Stimulated activated effector memory CD8-positive, alpha-beta T cell treated with anti-CD3 and anti-CD28 coated beads, Interleukin-12 subunit alpha, Interleukin-12 subunit beta, amount 100 ng/mL, for 72 hours (primary cell): ENCODE measurements around the gene PFAS.

Experiments
- ATAC-seq: fragments of 150-1000 bp; cut with Tn5 transposase; 2 replicates; pipeline ENCODE4 v1.10.0; 2021
- DNase-seq, 2 donors: peaks; one replicate each; pipeline ENCODE4 v3.0.0; 2021 to 2022; ENCODE audit warnings: low spot score in 2 of 2
- H3K27ac Mint-ChIP-seq: one replicate; pipeline ENCODE4 v1.8.0; 2022; ENCODE audit warnings: mild to moderate bottlenecking, mixed read lengths
- H3K36me3 Mint-ChIP-seq: one replicate; pipeline ENCODE4 v1.8.0; 2022; ENCODE audit warnings: mild to moderate bottlenecking, mixed read lengths
- H3K4me1 Mint-ChIP-seq: one replicate; pipeline ENCODE4 v1.8.0; 2022; ENCODE audit warnings: mixed read lengths
- H3K4me3 Mint-ChIP-seq: one replicate; pipeline ENCODE4 v1.8.0; 2022; ENCODE audit warnings: mild to moderate bottlenecking, mixed read lengths
- H3K9me3 Mint-ChIP-seq: one replicate; pipeline ENCODE4 v1.8.0; 2022; ENCODE audit warnings: mixed read lengths

Gene PFAS

DNA sequence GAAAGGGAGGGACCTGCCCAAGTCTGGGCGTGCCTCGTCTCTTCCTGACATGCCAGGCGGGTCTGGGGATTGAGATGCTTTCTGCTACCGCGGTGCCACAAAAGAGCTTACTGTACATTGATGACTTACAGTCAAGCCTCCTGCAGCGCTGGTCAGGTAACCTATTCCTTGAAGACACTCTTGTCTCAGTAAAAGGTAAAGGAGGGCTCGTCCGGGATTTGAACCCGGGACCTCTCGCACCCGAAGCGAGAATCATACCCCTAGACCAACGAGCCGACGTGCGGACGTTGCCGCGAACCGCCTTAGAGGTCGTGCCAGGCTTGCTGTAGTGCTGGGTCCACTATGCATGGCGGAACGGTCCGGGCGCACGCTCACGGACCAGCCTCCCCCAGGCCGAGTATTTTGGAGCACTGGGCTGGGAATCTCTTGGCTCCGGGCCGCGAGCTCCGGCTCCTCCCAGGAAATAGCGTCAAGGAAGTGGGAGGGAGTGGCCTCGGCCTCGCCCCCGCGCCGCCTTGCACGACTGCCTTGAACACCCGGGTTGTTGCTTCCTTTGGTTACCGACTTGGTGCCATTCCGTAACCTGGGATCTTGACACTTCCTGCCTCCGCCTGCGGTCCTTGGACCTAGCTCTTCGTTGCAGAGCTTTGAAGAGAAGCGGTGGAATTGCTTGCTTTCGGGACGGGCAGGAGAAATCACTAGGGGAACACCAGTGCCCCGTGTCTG is 26.3 kb upstream of the PFAS start:
- peak; percentile 89 to 97 for DNase-seq
- no peaks in the 10 kb centered on the region for H3K9me3 Mint-ChIP-seq
- ATAC-seq: peak; percentile 63
- H3K36me3 Mint-ChIP-seq: peaks cover 77% of the 10 kb centered on the region
- H3K4me3 Mint-ChIP-seq: peak overlapping the region; percentile 95
- peak overlapping the region; percentile 100 for H3K27ac Mint-ChIP-seq
- peaks cover 67% of the 10 kb centered on the region for H3K4me1 Mint-ChIP-seq

DNA sequence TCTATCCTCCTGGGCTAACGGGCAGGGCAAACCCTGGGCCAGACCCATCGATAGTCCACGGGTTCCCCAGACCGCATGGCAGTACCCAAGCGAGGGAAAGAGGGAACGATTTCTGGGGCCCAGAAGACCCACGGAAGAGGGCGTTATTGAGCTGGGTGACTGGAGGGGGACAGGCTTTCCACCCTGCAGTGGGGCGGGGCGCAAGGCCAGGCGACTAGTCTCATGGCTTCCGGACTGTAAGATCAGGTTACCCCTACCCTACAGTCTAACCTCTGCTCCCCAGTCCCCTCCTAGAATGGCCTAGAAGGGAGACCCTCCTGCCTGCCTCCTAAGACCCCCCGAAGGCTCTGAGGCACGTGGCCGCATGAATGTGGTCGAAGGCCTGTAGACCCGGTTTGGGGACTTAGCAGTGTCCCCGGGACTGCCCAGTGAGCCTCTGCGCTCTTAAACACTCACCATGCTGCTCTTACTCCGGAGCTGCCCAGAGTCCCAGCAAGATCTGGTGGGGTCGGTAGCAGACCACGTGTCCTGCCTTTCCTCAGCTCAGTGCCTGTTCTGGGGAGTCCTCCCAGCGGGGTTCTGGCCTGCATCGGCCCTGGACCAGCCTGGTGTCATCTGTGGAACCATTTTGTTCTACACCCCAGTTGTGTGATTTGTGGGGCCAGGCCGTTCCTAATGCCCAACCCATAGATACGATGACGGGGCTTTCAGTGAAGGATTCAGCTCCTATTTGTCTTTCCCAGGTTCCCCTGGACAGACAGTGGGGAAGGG is 25.5 kb upstream of the PFAS start:
- Mint-ChIP-seq H3K4me3 (peak overlapping the region; percentile 95), H3K9me3 (no peaks in the 10 kb centered on the region), H3K27ac (peak overlapping the region; percentile 100), H3K36me3 (peaks cover 85% of the 10 kb centered on the region), H3K4me1 (peaks cover 68% of the 10 kb centered on the region)
- ATAC-seq: peak; percentile 6
- peak; percentile 22 to 81 for DNase-seq

DNA sequence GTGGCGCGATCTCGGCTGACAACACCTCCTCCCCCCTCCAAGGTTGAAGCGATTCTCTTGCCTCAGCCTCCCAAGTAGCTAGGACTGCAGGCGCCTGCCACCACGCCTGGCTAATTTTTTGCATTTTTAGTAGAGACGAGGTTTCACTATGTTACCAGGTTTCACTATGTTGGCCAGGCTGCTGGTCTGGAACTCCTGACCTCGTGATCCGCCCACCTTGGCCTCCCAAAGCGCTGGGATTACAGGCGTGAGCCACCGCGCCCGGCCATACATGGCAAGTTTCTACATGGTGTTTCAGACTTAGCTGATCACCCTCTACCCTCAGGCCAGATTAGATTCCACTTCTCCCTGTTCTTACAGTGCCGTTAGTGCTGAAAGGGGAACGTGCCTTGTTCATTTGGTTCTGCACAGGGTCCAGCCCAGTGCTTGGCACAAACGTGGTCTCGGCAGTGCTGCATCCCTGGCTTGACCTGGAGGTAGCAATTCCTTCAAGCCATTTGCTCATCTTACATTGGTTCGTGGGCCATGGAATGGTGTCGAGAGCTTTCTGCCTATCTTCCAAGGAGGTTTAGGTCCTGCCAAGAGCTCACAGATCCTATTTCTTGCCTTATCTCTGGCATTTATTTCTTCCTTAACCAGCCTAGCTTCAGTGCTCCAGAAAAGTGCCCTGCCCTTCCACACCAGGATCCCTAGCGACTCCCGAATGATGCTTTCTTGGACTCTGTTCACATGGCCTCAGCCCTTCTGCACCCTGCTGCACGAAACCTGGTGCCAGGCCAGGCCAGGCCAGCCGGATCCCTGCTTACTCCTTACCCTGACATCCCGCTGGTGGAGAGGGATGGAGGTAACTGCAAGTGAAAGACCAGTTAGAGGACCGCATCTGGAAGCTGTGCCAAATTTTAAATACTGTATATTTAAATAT is 23.9 kb upstream of the PFAS start:
- Mint-ChIP-seq H3K4me1 (peaks cover 63% of the 10 kb centered on the region), H3K9me3 (no peaks in the 10 kb centered on the region), H3K4me3 (peak overlapping the region; percentile 95), H3K27ac (peak overlapping the region; percentile 100), H3K36me3 (peaks cover 92% of the 10 kb centered on the region)
- DNase-seq (no peak), ATAC-seq (no peak)

DNA sequence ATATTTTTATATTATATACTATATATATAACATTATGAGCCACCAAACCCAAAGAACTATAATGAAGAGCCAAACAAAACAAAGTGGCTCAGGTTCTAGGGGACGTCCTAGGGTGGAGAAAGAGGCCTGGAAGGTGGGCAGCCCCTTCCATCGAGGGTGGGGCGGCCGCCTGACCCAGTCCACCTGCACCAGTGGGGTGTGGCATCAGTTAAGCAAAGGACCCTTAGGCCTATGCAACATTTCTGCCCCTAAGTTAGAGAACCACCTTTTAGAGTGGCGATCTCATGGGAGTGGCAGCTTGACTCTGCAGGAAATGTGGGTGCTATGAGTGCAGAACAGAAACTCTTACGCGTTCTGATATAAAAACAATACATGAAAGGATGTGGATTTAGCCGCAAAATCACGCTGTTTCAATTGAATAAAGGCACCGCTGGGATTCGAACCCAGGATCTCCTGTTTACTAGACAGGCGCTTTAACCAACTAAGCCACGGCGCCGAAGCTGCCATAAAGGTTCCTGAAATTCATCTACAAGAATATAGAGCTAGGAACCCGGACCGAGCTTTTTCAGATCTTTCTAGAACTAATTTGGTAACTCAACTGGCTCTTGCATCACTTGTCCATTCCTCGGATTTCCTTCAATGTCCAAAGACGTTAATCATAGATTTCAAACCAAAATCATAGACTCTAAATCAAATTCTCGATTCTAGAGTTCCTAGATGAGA is 23.1 kb upstream of the PFAS start:
- ATAC-seq (no peak), DNase-seq (peak; percentile 51 to 91)
- Mint-ChIP-seq H3K36me3 (peaks cover 92% of the 10 kb centered on the region), H3K9me3 (no peaks in the 10 kb centered on the region), H3K4me3 (peak overlapping the region; percentile 52), H3K4me1 (peaks cover 57% of the 10 kb centered on the region), H3K27ac (peak overlapping the region; percentile 93)

DNA sequence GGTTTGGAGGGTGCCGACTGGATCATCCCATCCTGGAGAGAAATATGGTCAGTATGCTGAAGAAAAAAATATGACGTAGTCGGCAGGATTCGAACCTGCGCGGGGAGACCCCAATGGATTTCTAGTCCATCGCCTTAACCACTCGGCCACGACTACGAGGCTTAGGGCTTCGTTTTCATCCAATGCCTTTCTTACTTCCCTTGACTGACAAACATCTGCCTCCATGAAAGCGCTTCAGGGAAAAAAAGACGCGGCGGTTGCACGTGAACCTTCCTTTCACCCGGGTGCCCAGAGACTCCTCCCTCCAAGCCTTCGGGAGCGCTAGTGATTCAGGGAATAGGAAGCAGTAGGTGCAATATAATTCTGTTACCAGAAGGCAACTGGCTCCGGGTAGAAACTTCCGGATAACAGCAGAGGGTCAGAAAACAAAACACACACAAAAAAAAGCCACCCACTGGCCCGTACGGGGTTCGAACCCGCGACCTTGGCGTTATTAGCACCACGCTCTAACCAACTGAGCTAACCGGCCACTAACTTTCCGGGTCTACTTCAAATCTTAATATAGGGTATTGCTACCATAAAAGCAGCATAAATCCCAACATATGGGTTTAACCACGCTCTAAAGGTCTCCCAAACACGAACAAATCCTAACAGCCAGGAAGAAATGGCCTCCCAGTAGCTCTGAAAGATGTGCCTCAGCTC is 22.4 kb upstream of the PFAS start:
- peaks cover 92% of the 10 kb centered on the region for H3K36me3 Mint-ChIP-seq
- peak overlapping the region; percentile 52 for H3K4me3 Mint-ChIP-seq
- peak overlapping the region; percentile 93 for H3K27ac Mint-ChIP-seq
- peak; percentile 15 to 86 for DNase-seq
- peaks cover 50% of the 10 kb centered on the region for H3K4me1 Mint-ChIP-seq
- no peaks in the 10 kb centered on the region for H3K9me3 Mint-ChIP-seq
- no peak for ATAC-seq

DNA sequence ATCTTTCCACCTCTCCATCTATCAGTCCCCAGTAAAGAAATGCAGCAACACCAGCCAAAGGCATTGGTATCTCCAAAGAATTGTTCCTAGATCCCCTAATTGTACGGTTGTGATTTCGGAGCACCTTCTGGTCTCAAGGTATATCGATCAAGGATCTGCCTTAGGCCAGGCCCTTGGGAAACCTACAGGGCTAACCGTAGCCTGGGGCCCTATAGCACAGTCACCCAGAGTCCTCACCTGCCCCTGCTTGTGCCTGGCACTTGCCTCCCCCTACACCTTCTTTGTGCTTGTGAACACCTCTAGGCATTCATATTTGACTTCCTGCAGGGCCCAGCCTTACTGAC is 21.9 kb upstream of the PFAS start:
- DNase-seq: peak in 1 of 2 donors; percentile 62
- H3K4me3 Mint-ChIP-seq: peak overlapping the region; percentile 52
- H3K36me3 Mint-ChIP-seq: peaks cover 92% of the 10 kb centered on the region
- ATAC-seq: no peak
- peak overlapping the region; percentile 93 for H3K27ac Mint-ChIP-seq
- peaks cover 45% of the 10 kb centered on the region for H3K4me1 Mint-ChIP-seq
- no peaks in the 10 kb centered on the region for H3K9me3 Mint-ChIP-seq

DNA sequence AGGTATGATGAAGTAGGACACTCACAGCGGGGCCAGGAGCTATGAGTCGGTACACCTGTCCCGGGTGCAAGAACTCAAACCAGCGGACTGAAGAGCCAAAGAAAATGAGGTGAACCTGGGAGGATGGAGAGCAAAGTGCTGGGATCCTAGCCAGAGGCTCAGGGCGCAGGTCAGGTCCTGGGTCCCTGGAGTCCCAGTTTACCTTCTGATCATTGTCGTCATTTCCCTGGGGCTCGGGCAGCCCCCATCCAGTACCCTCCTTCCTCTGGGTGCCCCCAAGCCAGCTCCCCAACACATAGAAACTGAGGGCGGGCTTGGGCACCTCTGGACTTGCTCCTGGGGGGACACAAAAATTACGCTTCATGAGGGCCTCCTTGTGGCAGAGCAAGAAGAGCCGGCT is 17.4 kb upstream of the PFAS start:
- H3K27ac Mint-ChIP-seq: no peak overlapping the region
- no peak overlapping the region for H3K4me3 Mint-ChIP-seq
- peaks cover 100% of the 10 kb centered on the region for H3K36me3 Mint-ChIP-seq
- no peak for DNase-seq
- ATAC-seq: no peak
- no peaks in the 10 kb centered on the region for H3K9me3 Mint-ChIP-seq
- H3K4me1 Mint-ChIP-seq: peaks cover 25% of the 10 kb centered on the region

DNA sequence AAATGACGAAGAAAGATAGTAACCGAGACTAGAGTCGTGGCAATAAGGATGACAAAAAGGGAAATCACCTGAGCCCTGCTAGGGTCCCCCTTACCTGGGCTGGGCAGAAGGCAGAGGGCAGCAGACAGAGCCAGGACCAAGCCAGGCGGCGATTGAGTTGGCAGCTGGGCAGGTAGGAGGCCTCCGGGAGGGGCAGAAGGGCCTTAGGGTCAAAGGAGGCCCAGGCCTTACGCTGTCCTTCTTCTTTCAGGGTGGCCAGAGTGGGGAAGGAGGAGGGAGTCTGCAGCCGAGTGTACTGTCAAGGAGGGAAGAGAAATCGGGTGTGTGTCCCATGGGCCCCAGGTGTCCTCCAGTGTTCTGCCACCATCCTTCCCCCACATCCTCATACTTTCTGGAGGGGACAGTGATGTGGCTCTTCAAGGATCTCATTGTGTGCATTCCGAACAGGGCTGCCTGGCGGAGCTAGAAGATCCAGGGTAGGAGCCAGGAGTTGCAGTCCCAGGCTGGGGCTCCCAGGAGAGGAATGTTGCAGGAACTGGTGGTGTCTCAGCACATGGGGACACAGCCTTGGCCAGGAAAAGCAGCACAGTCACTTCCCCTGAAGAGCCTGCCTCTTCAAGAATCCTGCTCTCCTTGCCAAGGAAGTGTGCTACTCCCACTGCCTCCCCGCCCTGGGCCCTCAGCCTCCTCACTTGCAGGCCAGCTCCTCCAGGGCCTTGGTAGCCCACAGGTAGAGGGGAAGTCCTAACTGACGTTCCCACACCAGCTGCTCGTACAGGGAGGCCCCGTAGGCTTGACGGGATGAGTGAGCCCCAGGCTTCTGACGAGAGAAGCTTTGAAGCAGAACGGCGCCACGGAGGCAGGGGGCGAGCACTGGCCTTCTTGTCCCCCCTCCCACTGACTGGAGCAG is 14.5 kb upstream of the PFAS start:
- no peaks in the 10 kb centered on the region for H3K9me3 Mint-ChIP-seq
- H3K4me3 Mint-ChIP-seq: no peak overlapping the region
- DNase-seq (no peak), ATAC-seq (no peak)
- peaks cover 100% of the 10 kb centered on the region for H3K36me3 Mint-ChIP-seq
- peak overlapping the region; percentile 84 for H3K27ac Mint-ChIP-seq
- peaks cover 24% of the 10 kb centered on the region for H3K4me1 Mint-ChIP-seq

DNA sequence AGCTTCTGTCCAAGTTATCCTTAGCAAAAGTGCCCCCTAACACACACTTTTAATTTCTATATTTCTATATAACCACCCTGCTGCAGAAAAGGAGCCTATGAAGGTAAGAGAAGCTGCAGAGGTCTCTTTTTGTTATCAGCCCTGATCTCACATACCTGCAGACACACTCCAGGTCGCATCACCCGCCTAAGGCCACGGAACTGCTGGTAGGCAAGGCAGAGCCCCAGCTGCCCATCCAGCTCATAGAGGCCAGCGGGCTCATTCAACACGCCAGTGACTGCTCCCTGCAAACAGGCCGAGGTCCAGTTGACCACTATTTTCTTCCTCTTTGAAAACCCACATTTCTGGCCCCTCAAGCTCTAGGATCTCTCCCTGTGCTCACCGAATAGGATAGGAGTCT is 13.4 kb upstream of the PFAS start:
- Mint-ChIP-seq H3K4me1 (peaks cover 24% of the 10 kb centered on the region), H3K36me3 (peaks cover 100% of the 10 kb centered on the region), H3K27ac (peak overlapping the region; percentile 9), H3K4me3 (no peak overlapping the region), H3K9me3 (no peaks in the 10 kb centered on the region)
- no peak for DNase-seq
- no peak for ATAC-seq

DNA sequence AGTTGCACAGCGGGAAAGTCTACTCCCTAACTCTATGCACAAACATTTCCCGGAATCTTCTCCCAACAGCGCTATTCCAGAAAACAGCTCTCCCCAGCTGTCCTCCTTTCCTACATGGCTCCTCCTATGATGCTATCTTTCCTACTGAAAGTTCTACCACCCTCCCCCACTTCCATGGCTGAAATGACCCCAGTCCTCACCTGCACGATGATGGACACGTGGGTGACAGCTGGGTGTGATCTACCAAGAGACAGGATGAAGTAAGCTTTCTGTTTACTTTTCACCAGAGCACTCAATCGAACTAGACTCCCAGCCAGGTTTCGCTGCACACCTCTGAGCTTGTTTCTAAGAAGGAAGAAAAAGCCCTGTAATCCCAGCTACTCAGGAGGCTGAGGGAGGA is 11.9 kb upstream of the PFAS start:
- no peaks in the 10 kb centered on the region for H3K9me3 Mint-ChIP-seq
- DNase-seq (no peak), ATAC-seq (no peak)
- no peak overlapping the region for H3K4me3 Mint-ChIP-seq
- H3K4me1 Mint-ChIP-seq: peaks cover 24% of the 10 kb centered on the region
- H3K36me3 Mint-ChIP-seq: peaks cover 100% of the 10 kb centered on the region
- peak overlapping the region; percentile 20 for H3K27ac Mint-ChIP-seq

DNA sequence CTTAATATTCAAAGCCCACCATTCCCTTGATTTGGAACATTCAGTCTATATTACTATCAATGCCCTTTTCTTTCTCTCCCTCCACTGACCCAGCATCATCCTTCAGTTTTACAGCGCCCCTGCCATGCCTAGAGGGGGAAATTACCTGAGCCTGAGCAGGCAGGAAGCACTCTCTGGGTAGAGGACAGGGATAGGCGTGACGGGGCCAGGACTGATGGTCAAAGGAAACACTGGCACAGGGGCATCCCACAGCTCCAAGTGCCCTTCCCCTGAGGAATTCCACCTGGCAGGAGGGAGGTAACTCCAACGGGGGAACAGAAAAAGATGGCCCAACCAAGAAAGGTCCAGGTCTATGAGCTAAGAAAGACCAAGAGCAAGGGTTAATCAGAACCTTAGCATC is 11.2 kb upstream of the PFAS start:
- Mint-ChIP-seq H3K9me3 (no peaks in the 10 kb centered on the region), H3K36me3 (peaks cover 100% of the 10 kb centered on the region), H3K27ac (peak overlapping the region; percentile 20), H3K4me1 (peaks cover 25% of the 10 kb centered on the region), H3K4me3 (no peak overlapping the region)
- DNase-seq (no peak), ATAC-seq (no peak)

DNA sequence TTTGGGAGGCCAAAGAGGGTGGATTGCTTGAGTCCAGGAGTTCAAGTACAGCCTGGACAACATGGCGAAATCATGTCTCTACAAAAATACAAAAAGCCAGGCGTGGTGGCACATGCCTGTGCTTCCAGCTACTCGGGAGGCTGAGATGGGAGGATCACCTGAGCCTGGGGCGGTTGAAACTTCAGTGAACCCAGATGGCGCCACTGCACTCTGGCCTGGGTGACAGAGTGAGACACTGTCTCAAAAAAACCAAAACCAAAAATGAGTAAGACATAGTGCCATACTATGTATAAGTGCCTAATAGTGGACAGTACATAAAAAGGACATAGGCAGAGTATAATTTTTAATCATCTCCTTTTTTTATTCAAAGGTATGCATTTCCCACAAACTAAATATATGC is 5.3 kb upstream of the PFAS start:
- ATAC-seq: no peak
- Mint-ChIP-seq H3K4me1 (peaks cover 43% of the 10 kb centered on the region), H3K36me3 (peaks cover 98% of the 10 kb centered on the region), H3K4me3 (no peak overlapping the region), H3K27ac (no peak overlapping the region), H3K9me3 (no peaks in the 10 kb centered on the region)
- no peak for DNase-seq

DNA sequence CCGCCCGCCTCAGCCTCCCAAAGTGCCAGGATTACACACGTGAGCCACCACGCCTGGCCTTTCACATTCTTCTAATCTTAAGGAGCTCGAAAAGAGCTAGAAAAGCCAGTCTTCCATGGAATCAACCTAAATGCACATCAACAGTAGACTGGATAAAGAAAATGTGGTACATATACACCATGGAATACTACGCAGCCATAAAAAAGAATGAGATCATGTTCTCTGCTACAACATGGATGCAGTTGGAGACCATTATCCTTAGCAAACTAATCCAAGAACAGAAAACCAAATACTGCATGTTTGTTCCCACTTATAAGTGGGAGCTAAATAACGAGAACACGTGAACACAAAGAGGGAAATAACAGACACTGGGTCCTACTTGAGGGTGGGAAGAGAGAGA is 4.3 kb upstream of the PFAS start:
- H3K27ac Mint-ChIP-seq: peak overlapping the region; percentile 98
- H3K9me3 Mint-ChIP-seq: no peaks in the 10 kb centered on the region
- no peak overlapping the region for H3K4me3 Mint-ChIP-seq
- DNase-seq (no peak), ATAC-seq (no peak)
- peaks cover 50% of the 10 kb centered on the region for H3K4me1 Mint-ChIP-seq
- H3K36me3 Mint-ChIP-seq: peaks cover 97% of the 10 kb centered on the region
